SKM-1 (cell line): ENCODE results near the gene SPECC1.
A peak's percentile ranks its signal among the peaks of the same experiment; 100 is the strongest.
"Not testable (repeated sequence)": the region's sequence is repeated elsewhere in the genome, so short reads cannot be mapped to it uniquely, and the experiment has no call there.

Source experiments
- DNase-seq: peaks from one replicate; lab custom pipeline; 2025; ENCODE audit not compliant: unreplicated experiment; lab: John Stamatoyannopoulos, UW

Gene SPECC1

GRCh38 chr17:20171741-20172365, 162.7 kb downstream of the SPECC1 start:
- DNase-seq, result no peak

- DNase-seq, result no peak
These were observed 163.2 kb downstream of the SPECC1 start for GRCh38 chr17:20172376-20172775.

- no peak for DNase-seq
These were observed 163.9 kb downstream of the SPECC1 start for GRCh38 chr17:20173091-20173490.

GRCh38 chr17:20174588-20175265, 165.6 kb downstream of the SPECC1 start:
- DNase-seq, result no peak

GRCh38 chr17:20179041-20179440, 169.9 kb downstream of the SPECC1 start:
- no peak for DNase-seq

- no peak for DNase-seq
These were observed 171.5 kb downstream of the SPECC1 start for GRCh38 chr17:20180661-20181060.

- no peak for DNase-seq
These were observed 175.0 kb downstream of the SPECC1 start for GRCh38 chr17:20184181-20184580.

- DNase-seq, result peak; percentile 67
These were observed 175.9 kb downstream of the SPECC1 start for GRCh38 chr17:20184977-20185619.

GRCh38 chr17:20187049-20187448, 177.9 kb downstream of the SPECC1 start:
- no peak for DNase-seq

- DNase-seq, result no peak
These were observed 180.1 kb downstream of the SPECC1 start for GRCh38 chr17:20189302-20189701.

GRCh38 chr17:20189979-20190378, 180.8 kb downstream of the SPECC1 start:
- no peak for DNase-seq

GRCh38 chr17:20190605-20191004, 181.4 kb downstream of the SPECC1 start:
- DNase-seq, result no peak

GRCh38 chr17:20191056-20191455, 181.9 kb downstream of the SPECC1 start:
- DNase-seq, result no peak

- DNase-seq, result not testable (repeated sequence)
These were observed 187.1 kb downstream of the SPECC1 start for GRCh38 chr17:20196286-20196685.

- no peak for DNase-seq
These were observed 188.2 kb downstream of the SPECC1 start for GRCh38 chr17:20197272-20197926.

- DNase-seq, result no peak
These were observed 191.0 kb downstream of the SPECC1 start for GRCh38 chr17:20200016-20200795.

GRCh38 chr17:20200865-20201458, 191.8 kb downstream of the SPECC1 start:
- DNase-seq, result no peak

GRCh38 chr17:20202141-20202621, 193.0 kb downstream of the SPECC1 start:
- no peak for DNase-seq

GRCh38 chr17:20203018-20203417, 193.9 kb downstream of the SPECC1 start:
- DNase-seq, result no peak

GRCh38 chr17:20203761-20204263, 194.7 kb downstream of the SPECC1 start:
- peak; percentile 45 for DNase-seq
